MM.1S (cell line): ENCODE results near the gene GRM5.
"Not testable (repeated sequence)": the region's sequence is repeated elsewhere in the genome, so short reads cannot be mapped to it uniquely, and the experiment has no call there.

Source experiments
- DNase-seq: peaks from one replicate; pipeline ENCODE4 v3.0.0-alpha.2; 2015
- H2AFZ ChIP-seq: fragments of 300-600 bp; sonication (generic); 2 replicates; pipeline ENCODE4 v1.6.0; 2016; ENCODE audit warnings: antibody characterized with exemption, low read length
- H3F3A ChIP-seq: fragments of 300-600 bp; sonication (generic); 2 replicates; pipeline ENCODE4 v1.6.1; 2016; ENCODE audit warnings: mild to moderate bottlenecking, antibody characterized with exemption, low read length, moderate library complexity, mixed read lengths; ENCODE audit not compliant: insufficient read depth
- H3K27ac ChIP-seq: fragments of 300-600 bp; sonication (generic); 2 replicates; pipeline ENCODE4 v1.5.1; 2016; ENCODE audit warnings: mild to moderate bottlenecking, low read length
- H3K27me3 ChIP-seq: fragments of 300-600 bp; sonication (generic); replicated peaks from 2 replicates; pipeline ENCODE4 v1.6.0; 2016; ENCODE audit warnings: low read length; ENCODE audit not compliant: insufficient read depth
- H3K36me3 ChIP-seq: fragments of 300-600 bp; sonication (generic); replicated peaks from 2 replicates; pipeline ENCODE4 v1.6.1; 2016; ENCODE audit warnings: mild to moderate bottlenecking, low read length, mixed read lengths; ENCODE audit not compliant: insufficient read depth
- H3K4me1 ChIP-seq: fragments of 300-600 bp; sonication (generic); 2 replicates; pipeline ENCODE4 v1.6.1; 2016; ENCODE audit warnings: low read length, mixed read lengths
- H3K4me2 ChIP-seq: fragments of 300-600 bp; sonication (generic); 2 replicates; pipeline ENCODE4 v1.6.0; 2016; ENCODE audit warnings: low read depth, low read length
- H3K4me3 ChIP-seq: fragments of 300-600 bp; sonication (generic); 2 replicates; pipeline ENCODE4 v1.5.1; 2016; ENCODE audit warnings: low read length, mixed read lengths
- H3K79me2 ChIP-seq: fragments of 300-600 bp; sonication (generic); 2 replicates; pipeline ENCODE4 v1.6.1; 2016; ENCODE audit warnings: mixed run types, low read length, mixed read lengths
- H3K9ac ChIP-seq: fragments of 300-600 bp; sonication (generic); 2 replicates; pipeline ENCODE4 v1.6.1; 2016; ENCODE audit warnings: low read length, mixed read lengths
- H3K9me2 ChIP-seq: fragments of 300-600 bp; sonication (generic); replicated peaks from 2 replicates; pipeline ENCODE4 v1.6.1; 2016; ENCODE audit warnings: mild to moderate bottlenecking, low read length, mixed read lengths; ENCODE audit not compliant: insufficient read depth
- H3K9me3 ChIP-seq: fragments of 300-600 bp; sonication (generic); replicated peaks from 2 replicates; pipeline ENCODE4 v1.6.1; 2016; ENCODE audit warnings: mild to moderate bottlenecking, low read length, mixed read lengths; ENCODE audit not compliant: insufficient read depth
- H4K20me1 ChIP-seq: fragments of 300-600 bp; sonication (generic); 2 replicates; pipeline ENCODE4 v1.6.1; 2016; ENCODE audit warnings: mild to moderate bottlenecking, low read length, moderate library complexity, mixed read lengths; ENCODE audit not compliant: insufficient read depth
- CTCF ChIP-seq: fragments of 300-600 bp; sonication (generic); IDR thresholded peaks from 2 replicates; pipeline ENCODE4 v1.5.1; 2016; ENCODE audit warnings: antibody characterized with exemption, low read length, mixed read lengths
- EZH2 ChIP-seq: fragments of 300-600 bp; sonication (generic); optimal IDR thresholded peaks from 2 replicates; pipeline ENCODE3; 2017; ENCODE audit warnings: low read depth, mild to moderate bottlenecking, antibody characterized with exemption, low read length, mixed read lengths
- EZH2phosphoT487 ChIP-seq: fragments of 300-600 bp; sonication (generic); IDR thresholded peaks from 2 replicates; pipeline ENCODE4 v1.6.1; 2018; ENCODE audit warnings: antibody characterized with exemption, low read length

The GRM5 gene

GRCh38 chr11:89052220-89052619, 13.6 kb downstream of the GRM5 start:
- H3K4me2 ChIP-seq, result no peak overlapping the region
- no peaks in the 10 kb centered on the region for H3K4me1 ChIP-seq
- no peaks in the 10 kb centered on the region for H3K9me2 ChIP-seq
- no peak overlapping the region for H3K27ac ChIP-seq
- no peaks in the 10 kb centered on the region for H3K36me3 ChIP-seq
- H4K20me1 ChIP-seq, result no peaks in the 10 kb centered on the region
- no peaks in the 10 kb centered on the region for H3K27me3 ChIP-seq
- no peaks in the 10 kb centered on the region for H3K79me2 ChIP-seq
- no peak for DNase-seq
- no peaks in the 10 kb centered on the region for H3K9me3 ChIP-seq
- H2AFZ ChIP-seq, result no peak overlapping the region
- no peak overlapping the region for H3K9ac ChIP-seq
- no peak overlapping the region for H3K4me3 ChIP-seq
- no peak for TF ChIP-seq EZH2
- no peak for TF ChIP-seq CTCF
- TF ChIP-seq EZH2phosphoT487, result no peak
- no peaks in the 10 kb centered on the region for H3F3A ChIP-seq

- DNase-seq, H3K4me2 ChIP-seq, H3K79me2 ChIP-seq, H2AFZ ChIP-seq, H3K4me1 ChIP-seq, H3K27ac ChIP-seq, H3K9me2 ChIP-seq, H3K27me3 ChIP-seq, H3F3A ChIP-seq, H3K4me3 ChIP-seq, H3K36me3 ChIP-seq, H4K20me1 ChIP-seq, H3K9me3 ChIP-seq, H3K9ac ChIP-seq: not testable (repeated sequence)
Observed at GRCh38 chr11:89047159-89047558, 18.6 kb downstream of the GRM5 start.

GRCh38 chr11:89043861-89044588, 21.8 kb downstream of the GRM5 start:
- not testable (repeated sequence) for H3K4me2 ChIP-seq, H3F3A ChIP-seq, H3K27ac ChIP-seq, H3K9ac ChIP-seq, H3K4me3 ChIP-seq, H3K79me2 ChIP-seq, H3K27me3 ChIP-seq, H3K9me2 ChIP-seq, H3K36me3 ChIP-seq, H4K20me1 ChIP-seq, DNase-seq, H3K9me3 ChIP-seq, H3K4me1 ChIP-seq, H2AFZ ChIP-seq

- H3K4me2 ChIP-seq, H3K4me3 ChIP-seq, H3K9me2 ChIP-seq, H3K79me2 ChIP-seq, H3K27me3 ChIP-seq, H3F3A ChIP-seq, H3K9me3 ChIP-seq, DNase-seq, H3K9ac ChIP-seq, H4K20me1 ChIP-seq, H3K4me1 ChIP-seq, H3K27ac ChIP-seq, H2AFZ ChIP-seq, H3K36me3 ChIP-seq: not testable (repeated sequence)
Observed at GRCh38 chr11:89029671-89030070, 36.1 kb downstream of the GRM5 start.

- H2AFZ ChIP-seq, result no peak overlapping the region
- no peaks in the 10 kb centered on the region for H3K9me3 ChIP-seq
- DNase-seq, result no peak
- TF ChIP-seq CTCF (no peak), EZH2 (no peak), EZH2phosphoT487 (no peak)
- no peaks in the 10 kb centered on the region for H3K79me2 ChIP-seq
- no peaks in the 10 kb centered on the region for H3F3A ChIP-seq
- no peak overlapping the region for H3K9ac ChIP-seq
- H3K4me3 ChIP-seq, result no peak overlapping the region
- H3K27me3 ChIP-seq, result no peaks in the 10 kb centered on the region
- no peaks in the 10 kb centered on the region for H3K36me3 ChIP-seq
- H3K4me2 ChIP-seq, result no peak overlapping the region
- H3K4me1 ChIP-seq, result no peaks in the 10 kb centered on the region
- no peaks in the 10 kb centered on the region for H3K9me2 ChIP-seq
- H3K27ac ChIP-seq, result no peak overlapping the region
- no peaks in the 10 kb centered on the region for H4K20me1 ChIP-seq
Observed at GRCh38 chr11:89021339-89021738, 44.4 kb downstream of the GRM5 start.

GRCh38 chr11:89019827-89020547, 45.8 kb downstream of the GRM5 start:
- not testable (repeated sequence) for DNase-seq, H3K27ac ChIP-seq

More at GRCh38 chr11:89019827-89020547, 45.8 kb downstream of the GRM5 start:
- not testable (repeated sequence) for H3K9me2 ChIP-seq, H3K4me2 ChIP-seq, H3K79me2 ChIP-seq, H3K4me3 ChIP-seq, H3F3A ChIP-seq, H2AFZ ChIP-seq, H3K27me3 ChIP-seq, H3K9me3 ChIP-seq, H3K36me3 ChIP-seq, H3K4me1 ChIP-seq, H3K9ac ChIP-seq, H4K20me1 ChIP-seq
